Measurements from ENCODE around the gene ZNHIT2.

DNA sequence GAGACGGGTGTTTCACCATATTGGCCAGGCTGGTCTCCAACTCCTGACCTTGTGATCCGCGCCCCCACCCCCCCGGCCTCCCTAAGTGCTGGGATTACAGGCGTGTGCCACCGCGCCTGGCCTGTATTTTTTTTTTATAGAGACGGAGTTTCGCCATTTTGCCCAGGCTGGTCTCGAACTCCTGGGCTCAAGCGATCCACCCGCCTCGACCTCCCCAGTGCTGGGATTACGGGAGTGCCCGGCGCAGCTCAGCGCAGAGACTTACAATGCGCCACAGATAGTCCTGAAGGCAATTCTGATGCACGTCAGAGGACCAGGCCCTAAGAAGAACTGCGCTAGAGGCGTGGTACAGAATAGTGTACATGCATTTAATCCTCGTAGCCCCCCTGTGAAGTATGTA is 22.1 kb downstream of the ZNHIT2 start:
- no peak for TF ChIP-seq TARDBP (IDR thresholded peaks at IDR 0.05)
- no peak for TF ChIP-seq BHLHE40 (IDR thresholded peaks at IDR 0.05; ENCODE audit: borderline replicate concordance)
- TF ChIP-seq FOXK2 (IDR thresholded peaks at IDR 0.05), result no peak
- no peak for TF ChIP-seq ZNF384 (IDR thresholded peaks at IDR 0.05)
- no peak for TF ChIP-seq NFRKB (IDR thresholded peaks at IDR 0.05)
- TF ChIP-seq SP1 (IDR thresholded peaks at IDR 0.05), result no peak
- TF ChIP-seq ELF4 (IDR thresholded peaks at IDR 0.05), result no peak
- TF ChIP-seq FOXM1 (IDR thresholded peaks at IDR 0.05; ENCODE audit: borderline replicate concordance), result no peak
- TF ChIP-seq PKNOX1 (IDR thresholded peaks at IDR 0.05), result no peak
- no peak for TF ChIP-seq HDGF (IDR thresholded peaks at IDR 0.05; ENCODE audit: borderline replicate concordance)
- no peak for TF ChIP-seq L3MBTL2 (conservative IDR thresholded peaks at IDR 0.05)

Data from HEK293T (cell line).